OCI-LY7 (cell line): ENCODE data around the gene BRSK2.

Source experiments
- EZH2phosphoT487 ChIP-seq: fragments of 200-600 bp; sonication (generic); IDR thresholded peaks from 2 replicates; pipeline ENCODE4 v1.6.1; 2018; ENCODE audit warnings: low read depth, borderline replicate concordance, mild to moderate bottlenecking, mixed run types, antibody characterized with exemption, low read length, moderate library complexity, mixed read lengths
- TF ChIP-seq, protein P1 (sequence below): fragments of 200-600 bp; sonication (generic); conservative IDR thresholded peaks from 2 replicates; pipeline ENCODE4 v1.5.1; 2014; ENCODE audit warnings: mild to moderate bottlenecking, antibody characterized with exemption, low read length, moderate library complexity, mixed read lengths

GRCh38 chr11:1502954-1503707 is 113.4 kb downstream of the BRSK2 start:
- TF ChIP-seq, protein P1, sequence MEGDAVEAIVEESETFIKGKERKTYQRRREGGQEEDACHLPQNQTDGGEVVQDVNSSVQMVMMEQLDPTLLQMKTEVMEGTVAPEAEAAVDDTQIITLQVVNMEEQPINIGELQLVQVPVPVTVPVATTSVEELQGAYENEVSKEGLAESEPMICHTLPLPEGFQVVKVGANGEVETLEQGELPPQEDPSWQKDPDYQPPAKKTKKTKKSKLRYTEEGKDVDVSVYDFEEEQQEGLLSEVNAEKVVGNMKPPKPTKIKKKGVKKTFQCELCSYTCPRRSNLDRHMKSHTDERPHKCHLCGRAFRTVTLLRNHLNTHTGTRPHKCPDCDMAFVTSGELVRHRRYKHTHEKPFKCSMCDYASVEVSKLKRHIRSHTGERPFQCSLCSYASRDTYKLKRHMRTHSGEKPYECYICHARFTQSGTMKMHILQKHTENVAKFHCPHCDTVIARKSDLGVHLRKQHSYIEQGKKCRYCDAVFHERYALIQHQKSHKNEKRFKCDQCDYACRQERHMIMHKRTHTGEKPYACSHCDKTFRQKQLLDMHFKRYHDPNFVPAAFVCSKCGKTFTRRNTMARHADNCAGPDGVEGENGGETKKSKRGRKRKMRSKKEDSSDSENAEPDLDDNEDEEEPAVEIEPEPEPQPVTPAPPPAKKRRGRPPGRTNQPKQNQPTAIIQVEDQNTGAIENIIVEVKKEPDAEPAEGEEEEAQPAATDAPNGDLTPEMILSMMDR = no peak
- TF ChIP-seq EZH2phosphoT487 = no peak
